GM19455 (cell line): ENCODE data around the gene GYS2.
"Not testable (repeated sequence)": the region's sequence is repeated elsewhere in the genome, so short reads cannot be mapped to it uniquely, and the experiment has no call there.

Experiments
- ATAC-seq: cut with Tn5 transposase; IDR thresholded peaks from one replicate; pipeline ENCODE4 v1.9.1; 2021; ENCODE audit not compliant: unreplicated experiment

GYS2 gene

GRCh38 chr12:21602774-21603173 lies 1.9 kb downstream of the GYS2 start:
- no peak for ATAC-seq

GRCh38 chr12:21600196-21600595 lies 4.5 kb downstream of the GYS2 start:
- ATAC-seq = no peak

- ATAC-seq = no peak
These were observed 5.3 kb downstream of the GYS2 start for GRCh38 chr12:21599143-21599999.

- ATAC-seq = no peak
These were observed 6.0 kb downstream of the GYS2 start for GRCh38 chr12:21598651-21599050.

- ATAC-seq = not testable (repeated sequence)
These were observed 9.3 kb downstream of the GYS2 start for GRCh38 chr12:21595356-21595755.

- no peak for ATAC-seq
These were observed 19.2 kb downstream of the GYS2 start for GRCh38 chr12:21585485-21585884.

GRCh38 chr12:21584403-21585182 lies 20.1 kb downstream of the GYS2 start:
- ATAC-seq = not testable (repeated sequence)

GRCh38 chr12:21583587-21583986 lies 21.1 kb downstream of the GYS2 start:
- ATAC-seq = no peak

- no peak for ATAC-seq
These were observed 23.7 kb downstream of the GYS2 start for GRCh38 chr12:21580748-21581516.

- ATAC-seq = no peak
These were observed 27.1 kb downstream of the GYS2 start for GRCh38 chr12:21577516-21577915.

GRCh38 chr12:21576431-21576830 lies 28.2 kb downstream of the GYS2 start:
- no peak for ATAC-seq

GRCh38 chr12:21573733-21574358 lies 30.8 kb downstream of the GYS2 start:
- ATAC-seq = no peak

- no peak for ATAC-seq
These were observed 33.6 kb downstream of the GYS2 start for GRCh38 chr12:21571046-21571445.

- ATAC-seq = no peak
These were observed 36.5 kb downstream of the GYS2 start for GRCh38 chr12:21568115-21568514.

- no peak for ATAC-seq
These were observed 37.7 kb downstream of the GYS2 start for GRCh38 chr12:21566907-21567394.

GRCh38 chr12:21566223-21566906 lies 38.3 kb downstream of the GYS2 start:
- no peak for ATAC-seq

GRCh38 chr12:21562859-21563258 lies 41.8 kb downstream of the GYS2 start:
- no peak for ATAC-seq

GRCh38 chr12:21561158-21561557 lies 43.5 kb downstream of the GYS2 start:
- ATAC-seq = no peak

GRCh38 chr12:21559855-21560569 lies 44.6 kb downstream of the GYS2 start:
- no peak for ATAC-seq
